HFFc6 (cell line): ENCODE data around the gene SLC9A6. TPM values are rescaled to one million over a fixed set of nuclear protein-coding genes. Genes with fewer than 3 reads are reported as not detected.
"Not testable (repeated sequence)": the region's sequence is repeated elsewhere in the genome, so short reads cannot be mapped to it uniquely, and the experiment has no call there.

Source experiments
- DNase-seq: peaks from one replicate; pipeline ENCODE4 v3.0.0-alpha.2; 2018
- H3K27ac Mint-ChIP-seq: 2 replicates; pipeline ENCODE4 v1.8.0; 2020; ENCODE audit warnings: mild to moderate bottlenecking, mixed read lengths
- H3K27me3 Mint-ChIP-seq: 2 replicates; pipeline ENCODE4 v1.8.0; 2021; ENCODE audit warnings: mild to moderate bottlenecking, moderate library complexity, mixed read lengths; ENCODE audit not compliant: insufficient read depth
- H3K36me3 Mint-ChIP-seq: 2 replicates; pipeline ENCODE4 v1.8.0; 2021; ENCODE audit warnings: low read depth, mixed read lengths
- H3K4me1 Mint-ChIP-seq: 2 replicates; pipeline ENCODE4 v1.8.0; 2020; ENCODE audit warnings: low read depth, mixed read lengths
- H3K4me3 Mint-ChIP-seq: 2 replicates; pipeline ENCODE4 v1.8.0; 2020; ENCODE audit warnings: mild to moderate bottlenecking, moderate library complexity, mixed read lengths
- H3K9me3 Mint-ChIP-seq: 2 replicates; pipeline ENCODE4 v1.8.0; 2020; ENCODE audit warnings: mild to moderate bottlenecking, mixed read lengths
- CTCF ChIP-seq: fragments of 200-600 bp; sonication (generic); IDR thresholded peaks from 2 replicates; pipeline ENCODE4 v1.5.0; 2021; ENCODE audit warnings: antibody characterized with exemption, mild to moderate bottlenecking
- total RNA-seq, 6 experiments: library from RNA; stranded (reverse); fragmentation: NEBNext Ultra II Directional; extraction: Animal tissue kit (Norgen Biotek cat#: 25700); gene quantifications; 2 replicates in 1 of 6; 3 replicates in 5 of 6; pipeline ENCODE4 v1.2.3, GENCODE V29; 2021

Gene SLC9A6
- total RNA-seq, 6 experiments from 2014 or later: 16.0 to 22.7 (median 18.6) TPM

- Mint-ChIP-seq H3K36me3 (no peaks in the 10 kb centered on the region), H3K27ac (no peak overlapping the region), H3K4me1 (no peaks in the 10 kb centered on the region), H3K27me3 (peaks cover 8% of the 10 kb centered on the region), H3K9me3 (no peaks in the 10 kb centered on the region), H3K4me3 (no peak overlapping the region)
- no peak for DNase-seq
- TF ChIP-seq CTCF: no peak
Observed at GRCh38 chrX:136076942-136077341, 91.7 kb downstream of the SLC9A6 start.

GRCh38 chrX:136080766-136081165, 95.5 kb downstream of the SLC9A6 start:
- H3K4me3 Mint-ChIP-seq: no peak overlapping the region
- peaks cover 7% of the 10 kb centered on the region for H3K27me3 Mint-ChIP-seq
- no peaks in the 10 kb centered on the region for H3K4me1 Mint-ChIP-seq
- TF ChIP-seq CTCF: no peak
- DNase-seq: no peak
- H3K9me3 Mint-ChIP-seq: no peaks in the 10 kb centered on the region
- H3K36me3 Mint-ChIP-seq: no peaks in the 10 kb centered on the region
- H3K27ac Mint-ChIP-seq: no peak overlapping the region

DNA sequence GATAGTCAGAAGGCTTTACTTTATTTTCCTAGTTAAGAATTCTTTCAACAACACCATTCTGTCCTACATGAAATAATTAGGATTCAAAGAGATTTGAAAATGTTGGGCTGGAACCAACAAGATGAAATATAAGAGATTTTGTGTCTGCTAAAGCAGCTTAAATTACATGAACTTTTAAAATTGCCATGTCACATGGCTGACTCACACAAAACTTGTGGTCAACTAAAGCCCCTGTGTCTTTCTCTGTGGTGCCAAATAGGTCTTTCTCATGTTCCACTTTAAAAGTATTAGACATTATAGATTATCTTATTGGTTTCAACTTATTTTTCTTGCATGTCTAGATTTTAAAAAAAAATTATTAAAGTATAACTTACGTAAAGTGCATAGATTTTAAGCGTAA, 101.3 kb downstream of the SLC9A6 start:
- Mint-ChIP-seq H3K9me3 (no peaks in the 10 kb centered on the region), H3K4me3 (no peak overlapping the region), H3K27ac (no peak overlapping the region), H3K36me3 (no peaks in the 10 kb centered on the region), H3K4me1 (no peaks in the 10 kb centered on the region), H3K27me3 (peaks cover 5% of the 10 kb centered on the region; the same call in 1 of the 2 replicates)
- no peak for TF ChIP-seq CTCF
- no peak for DNase-seq

- H3K27me3 Mint-ChIP-seq, H3K4me1 Mint-ChIP-seq, H3K4me3 Mint-ChIP-seq: not testable (repeated sequence)
Observed at GRCh38 chrX:136091898-136092297, 106.7 kb downstream of the SLC9A6 start.

DNA sequence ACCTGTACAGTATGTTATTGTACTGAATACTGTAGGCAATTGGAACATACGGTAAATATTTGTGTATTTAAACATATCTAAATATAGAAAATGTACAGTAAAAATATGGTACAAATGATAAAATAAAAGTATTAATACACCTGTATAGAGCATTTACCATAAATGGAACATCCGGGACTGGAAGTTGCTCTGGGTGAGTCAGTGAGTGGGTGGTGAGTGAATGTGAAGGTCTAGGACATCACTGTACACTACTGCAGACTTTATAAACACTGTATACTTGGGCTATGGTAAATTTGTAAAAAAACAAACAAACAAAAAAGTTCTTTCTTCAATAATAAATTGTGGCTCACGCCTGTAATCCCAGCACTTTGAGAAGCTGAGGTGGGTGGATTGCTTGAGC, 109.7 kb downstream of the SLC9A6 start:
- no peak for TF ChIP-seq CTCF
- no peak overlapping the region for H3K4me3 Mint-ChIP-seq
- no peak overlapping the region for H3K27ac Mint-ChIP-seq
- no peaks in the 10 kb centered on the region for H3K36me3 Mint-ChIP-seq
- DNase-seq: no peak
- H3K9me3 Mint-ChIP-seq: no peaks in the 10 kb centered on the region
- H3K27me3 Mint-ChIP-seq: peaks cover 1% of the 10 kb centered on the region; the same call in 1 of the 2 replicates
- no peaks in the 10 kb centered on the region for H3K4me1 Mint-ChIP-seq

More at GRCh38 chrX:136091898-136092297, 106.7 kb downstream of the SLC9A6 start:
- not testable (repeated sequence) for H3K27ac Mint-ChIP-seq, H3K9me3 Mint-ChIP-seq, DNase-seq, H3K36me3 Mint-ChIP-seq

Other genes starting within 250 kb of the SLC9A6 start
- gene CT45A3, start 217.2 kb upstream of the SLC9A6 start, total RNA-seq: not detected
- not detected for gene CT45A5, start 199.9 kb upstream of the SLC9A6 start, total RNA-seq
- not detected for gene CT45A6, start 182.6 kb upstream of the SLC9A6 start, total RNA-seq
- gene CT45A2, start 165.4 kb upstream of the SLC9A6 start, total RNA-seq: not detected
- not detected for gene CT45A7, start 148.2 kb upstream of the SLC9A6 start, total RNA-seq
- not detected for gene CT45A8, start 130.9 kb upstream of the SLC9A6 start, total RNA-seq
- not detected for gene CT45A9, start 113.6 kb upstream of the SLC9A6 start, total RNA-seq
- not detected for gene CT45A10, start 92.0 kb upstream of the SLC9A6 start, total RNA-seq
- not detected for gene SAGE1, start 91.7 kb upstream of the SLC9A6 start, total RNA-seq
- 10 to 100 TPM; 28.5 to 34.4 (median 31.5) TPM for gene MMGT1, start 11.4 kb upstream of the SLC9A6 start, total RNA-seq
- 100 to 1,000 TPM; 409 to 808 (median 455) TPM for gene FHL1, start 162.1 kb downstream of the SLC9A6 start, total RNA-seq